Caco-2 (cell line): ENCODE data around the gene SPOCK1. TPM values are rescaled to one million over a fixed set of nuclear protein-coding genes. Genes with fewer than 3 reads are reported as not detected.
"Not testable (repeated sequence)": the region's sequence is repeated elsewhere in the genome, so short reads cannot be mapped to it uniquely, and the experiment has no call there.

Source experiments
- BruUV-seq: library from RNA; stranded (reverse); fragments of 400-500 nt; replicated peaks from 2 replicates; lab custom pipeline; 2021; lab: Mats Ljungman, UMichigan
- CTCF ChIA-PET: fragments of 300-600 bp; sonication (Branson Sonifier 250); formaldehyde crosslinking; loops from one replicate; lab custom pipeline; 2022; ENCODE audit warnings: antibody characterized with exemption; lab: Charles Lee
- POLR2A ChIA-PET: fragments of 300-600 bp; sonication (Branson Sonifier 250); formaldehyde crosslinking; loops from one replicate; lab custom pipeline; 2022; ENCODE audit warnings: antibody characterized with exemption; lab: Charles Lee
- DNase-seq, 2 experiments: peaks; one replicate each; pipeline versions ENCODE4 v3.0.0 to v3.0.0-alpha.2; 2020 to 2022
- H3K27me3 ChIP-seq: replicated peaks from 2 replicates; pipeline ENCODE4 v1.6.0; 2011; ENCODE audit warnings: low read length; ENCODE audit not compliant: control insufficient read depth, insufficient read depth
- H3K36me3 ChIP-seq: 2 replicates; pipeline ENCODE4 v1.5.1; 2011; ENCODE audit warnings: low read length; ENCODE audit not compliant: control insufficient read depth, insufficient read depth
- H3K4me1 ChIP-seq: fragments of 250-450 bp; sonication (Bioruptor Pico); 2 replicates; pipeline ENCODE4 v1.5.1; 2020; ENCODE audit warnings: mild to moderate bottlenecking
- H3K4me3 ChIP-seq: 2 replicates; pipeline ENCODE4 v1.5.1; 2011; ENCODE audit warnings: low read depth, mild to moderate bottlenecking, control low read depth, low read length
- H3K9me3 ChIP-seq: fragments of 250-450 bp; sonication (Bioruptor Pico); 2 replicates; pipeline ENCODE4 v1.5.1; 2020; ENCODE audit warnings: mild to moderate bottlenecking, moderate library complexity
- H3K27ac Mint-ChIP-seq: one replicate; pipeline ENCODE4 v1.8.0; 2022; ENCODE audit warnings: mixed read lengths; ENCODE audit not compliant: unreplicated experiment
- H3K27me3 Mint-ChIP-seq: one replicate; pipeline ENCODE4 v1.8.0; 2022; ENCODE audit warnings: mixed read lengths; ENCODE audit not compliant: insufficient read depth, unreplicated experiment
- H3K36me3 Mint-ChIP-seq: one replicate; pipeline ENCODE4 v1.8.0; 2022; ENCODE audit warnings: mild to moderate bottlenecking, mixed read lengths; ENCODE audit not compliant: insufficient read depth, unreplicated experiment
- H3K4me1 Mint-ChIP-seq: one replicate; pipeline ENCODE4 v1.8.0; 2022; ENCODE audit warnings: low read depth, mixed read lengths; ENCODE audit not compliant: unreplicated experiment
- H3K4me3 Mint-ChIP-seq: one replicate; pipeline ENCODE4 v1.8.0; 2022; ENCODE audit warnings: mild to moderate bottlenecking, moderate library complexity, mixed read lengths; ENCODE audit not compliant: unreplicated experiment
- H3K9me3 Mint-ChIP-seq: one replicate; pipeline ENCODE4 v1.8.0; 2022; ENCODE audit warnings: mixed read lengths; ENCODE audit not compliant: unreplicated experiment
- intact Hi-C: fragments of 100-400 bp; cut with micrococcal nuclease; formaldehyde crosslinking; loops from one replicate; pipeline ENCODE4 v1.10.0; 2022; ENCODE audit not compliant: unreplicated experiment
- total RNA-seq: library from RNA; stranded (reverse); gene quantifications from 2 replicates; pipeline ENCODE4 v1.2.3, GENCODE V29; 2022
- TF ChIP-seq, protein P1 (sequence below), 2 experiments: fragments of 200-600 bp in 1 of 2; IDR thresholded peaks; 1 replicate in 1 of 2; 2 replicates in 1 of 2; pipeline versions ENCODE4 v1.5.1 to v1.8.0; 2011 to 2022; ENCODE audit warnings: antibody characterized with exemption in 1 of 2, control low read depth in 1 of 2, inconsistent platforms in 1 of 2, low read depth in 1 of 2, low read length in 1 of 2, mild to moderate bottlenecking in 1 of 2, moderate library complexity in 1 of 2; ENCODE audit not compliant: insufficient read depth in 1 of 2, severe bottlenecking in 1 of 2, unreplicated experiment in 1 of 2

The SPOCK1 gene
- total RNA-seq, 1 experiment from 2014 or later = not detected

DNA sequence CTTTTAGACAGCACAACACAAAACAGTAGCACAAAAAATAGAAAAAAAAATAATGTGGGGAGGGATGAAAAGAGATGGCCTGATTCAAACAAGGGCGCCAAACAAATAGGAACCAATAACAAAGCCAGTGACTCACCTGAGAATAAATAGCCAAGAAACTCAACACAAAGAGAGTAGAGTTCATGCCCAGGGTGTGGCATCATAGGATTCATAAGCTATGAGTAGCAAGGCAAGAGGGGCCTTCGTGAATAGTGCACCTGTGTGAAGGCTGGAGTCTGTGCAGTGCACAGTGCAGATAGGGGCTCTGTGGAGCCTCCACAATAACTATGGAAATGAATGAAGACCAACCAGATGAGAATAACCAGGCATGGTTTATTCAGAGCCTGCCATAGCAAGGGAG, 541.7 kb downstream of the SPOCK1 start:
- Mint-ChIP-seq H3K27ac (no peak overlapping the region), H3K4me1 (no peaks in the 10 kb centered on the region), H3K4me3 (no peak overlapping the region), H3K9me3 (peaks cover 9% of the 10 kb centered on the region), H3K36me3 (no peaks in the 10 kb centered on the region), H3K27me3 (peaks cover 6% of the 10 kb centered on the region)
- intact Hi-C loops = no loop called here
- TF ChIP-seq, protein P1, sequence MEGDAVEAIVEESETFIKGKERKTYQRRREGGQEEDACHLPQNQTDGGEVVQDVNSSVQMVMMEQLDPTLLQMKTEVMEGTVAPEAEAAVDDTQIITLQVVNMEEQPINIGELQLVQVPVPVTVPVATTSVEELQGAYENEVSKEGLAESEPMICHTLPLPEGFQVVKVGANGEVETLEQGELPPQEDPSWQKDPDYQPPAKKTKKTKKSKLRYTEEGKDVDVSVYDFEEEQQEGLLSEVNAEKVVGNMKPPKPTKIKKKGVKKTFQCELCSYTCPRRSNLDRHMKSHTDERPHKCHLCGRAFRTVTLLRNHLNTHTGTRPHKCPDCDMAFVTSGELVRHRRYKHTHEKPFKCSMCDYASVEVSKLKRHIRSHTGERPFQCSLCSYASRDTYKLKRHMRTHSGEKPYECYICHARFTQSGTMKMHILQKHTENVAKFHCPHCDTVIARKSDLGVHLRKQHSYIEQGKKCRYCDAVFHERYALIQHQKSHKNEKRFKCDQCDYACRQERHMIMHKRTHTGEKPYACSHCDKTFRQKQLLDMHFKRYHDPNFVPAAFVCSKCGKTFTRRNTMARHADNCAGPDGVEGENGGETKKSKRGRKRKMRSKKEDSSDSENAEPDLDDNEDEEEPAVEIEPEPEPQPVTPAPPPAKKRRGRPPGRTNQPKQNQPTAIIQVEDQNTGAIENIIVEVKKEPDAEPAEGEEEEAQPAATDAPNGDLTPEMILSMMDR (IDR thresholded peaks at IDR 0.05; ENCODE audit: insufficient read depth in 1 of 2, low read depth in 1 of 2, low read length in 1 of 2, severe bottlenecking in 1 of 2, unreplicated experiment in 1 of 2) = no peak
- CTCF ChIA-PET = no interaction called here
- POLR2A ChIA-PET = no interaction called here
- Histone ChIP-seq H3K4me1 (no peaks in the 10 kb centered on the region), H3K9me3 (0 out of 2 replicates have a peak, but pooled peaks cover 4% of the 10 kb centered on the region), H3K4me3 (no peak overlapping the region), H3K27me3 (no peaks in the 10 kb centered on the region), H3K36me3 (no peaks in the 10 kb centered on the region)
- no TSS peak for BruUV-seq
- DNase-seq = no peak

DNA sequence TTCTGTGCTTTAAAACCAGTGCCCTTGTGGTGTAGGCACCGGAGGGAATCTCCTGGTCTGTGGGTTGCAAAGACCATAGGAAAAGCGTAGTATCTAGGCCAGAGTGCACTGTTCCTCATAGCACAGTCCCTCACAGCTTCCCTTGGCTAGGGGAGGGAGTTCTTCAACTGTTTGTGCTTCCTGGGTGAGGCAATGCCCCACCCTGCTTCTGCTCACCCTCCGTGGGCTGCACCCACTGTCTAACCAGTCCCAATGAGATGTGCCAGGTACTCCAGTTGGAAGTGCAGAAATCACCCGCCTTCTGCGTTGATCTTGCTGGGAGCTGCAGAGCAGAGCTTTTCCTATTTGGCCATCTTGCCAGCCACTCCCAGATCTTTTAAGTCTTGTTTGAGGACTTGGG, 545.0 kb downstream of the SPOCK1 start:
- intact Hi-C loops, H3K36me3 Mint-ChIP-seq, H3K4me1 ChIP-seq, H3K4me3 ChIP-seq, H3K9me3 ChIP-seq, H3K4me3 Mint-ChIP-seq, H3K27me3 Mint-ChIP-seq, H3K27ac Mint-ChIP-seq, BruUV-seq, POLR2A ChIA-PET, CTCF ChIA-PET, DNase-seq, H3K27me3 ChIP-seq, H3K36me3 ChIP-seq, H3K4me1 Mint-ChIP-seq: not testable (repeated sequence)
- H3K9me3 Mint-ChIP-seq = peaks cover 11% of the 10 kb centered on the region

DNA sequence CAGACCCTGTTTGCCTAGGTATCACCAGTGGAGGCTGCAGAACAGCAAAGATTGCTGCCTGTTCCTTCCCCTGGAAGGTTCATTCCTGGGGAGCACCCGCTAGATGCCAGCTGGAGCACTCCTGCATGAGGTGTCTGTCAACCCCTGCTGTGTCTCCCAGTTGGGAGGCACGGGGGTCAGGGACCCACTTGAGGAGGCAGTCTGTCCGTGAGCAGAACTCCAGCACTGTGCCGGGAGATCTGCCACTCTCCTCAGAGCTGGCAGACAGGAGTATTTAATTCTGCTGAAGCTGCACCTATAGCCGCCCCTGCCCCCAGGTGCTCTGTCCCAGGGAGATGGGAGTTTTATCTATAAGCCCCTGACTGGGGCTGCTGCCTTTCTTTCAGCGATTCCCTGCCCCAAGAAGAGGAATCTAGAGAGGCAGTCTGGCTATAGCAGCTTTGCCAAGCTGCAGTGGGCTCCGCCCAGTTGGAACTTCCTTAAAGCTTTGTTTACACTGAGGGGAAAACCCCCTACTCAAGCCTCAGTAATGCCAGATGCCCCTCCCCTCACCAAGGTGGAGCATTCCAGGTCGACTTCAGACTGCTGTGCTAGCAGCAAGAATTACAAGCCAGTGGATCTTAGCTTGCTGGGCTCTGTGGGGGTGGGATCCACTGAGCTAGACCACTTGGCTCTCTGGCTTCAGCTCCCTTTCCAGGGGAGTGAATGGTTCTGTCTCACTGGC, 545.6 kb downstream of the SPOCK1 start:
- H3K9me3 ChIP-seq, H3K36me3 Mint-ChIP-seq, H3K27ac Mint-ChIP-seq, CTCF ChIA-PET, H3K4me3 Mint-ChIP-seq, H3K36me3 ChIP-seq, H3K4me1 Mint-ChIP-seq, BruUV-seq, intact Hi-C loops, H3K27me3 ChIP-seq, H3K27me3 Mint-ChIP-seq, H3K4me3 ChIP-seq, POLR2A ChIA-PET, H3K4me1 ChIP-seq, DNase-seq: not testable (repeated sequence)
- H3K9me3 Mint-ChIP-seq = peaks cover 11% of the 10 kb centered on the region

DNA sequence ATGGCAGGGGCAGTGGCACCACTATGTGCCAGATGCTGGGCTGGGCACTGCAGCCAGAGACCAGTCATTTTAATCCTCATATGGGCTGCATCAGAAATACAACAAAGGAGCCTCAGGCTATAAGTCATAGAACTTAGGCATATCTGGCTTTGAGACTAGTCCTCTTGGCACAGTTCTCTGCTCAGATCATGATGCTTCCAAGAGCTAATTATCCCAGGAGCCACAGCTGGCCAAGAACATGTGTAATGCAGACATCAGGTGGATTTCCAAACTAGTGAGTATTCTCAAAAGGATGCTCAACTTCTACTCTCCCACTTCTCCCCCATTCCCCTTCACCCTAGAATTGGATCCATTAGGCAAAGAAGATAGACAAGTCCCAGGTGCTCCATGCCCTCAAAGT, 571.6 kb downstream of the SPOCK1 start:
- Mint-ChIP-seq H3K4me3 (no peak overlapping the region), H3K36me3 (no peaks in the 10 kb centered on the region), H3K9me3 (no peaks in the 10 kb centered on the region), H3K4me1 (no peaks in the 10 kb centered on the region), H3K27ac (no peak overlapping the region), H3K27me3 (peaks cover 17% of the 10 kb centered on the region)
- Histone ChIP-seq H3K4me1 (no peaks in the 10 kb centered on the region), H3K4me3 (no peak overlapping the region), H3K27me3 (no peaks in the 10 kb centered on the region), H3K9me3 (no peaks in the 10 kb centered on the region), H3K36me3 (no peaks in the 10 kb centered on the region)
- ChIA-PET POLR2A (no interaction called here), CTCF (interaction anchor here (0.6 kb wide), 1 partner anchor 144 kb away, joined by 3 read pairs; no protein-coding TSS in a partner anchor)
- no peak for DNase-seq
- intact Hi-C loops = no loop called here
- no TSS peak for BruUV-seq
- TF ChIP-seq, protein P1 (IDR thresholded peaks at IDR 0.05; ENCODE audit: insufficient read depth in 1 of 2, low read depth in 1 of 2, low read length in 1 of 2, severe bottlenecking in 1 of 2, unreplicated experiment in 1 of 2) = no peak
